HG02571 (cell line): Measurements from ENCODE around the gene TRIM3.

Source experiments
- ATAC-seq: cut with Tn5 transposase; IDR thresholded peaks from one replicate; pipeline ENCODE4 v1.9.1; 2021; ENCODE audit warnings: mild to moderate bottlenecking, moderate library complexity; ENCODE audit not compliant: unreplicated experiment

Gene TRIM3

GRCh38 chr11:6442441-6442840, 31.3 kb downstream of the TRIM3 start:
- no peak for ATAC-seq

DNA sequence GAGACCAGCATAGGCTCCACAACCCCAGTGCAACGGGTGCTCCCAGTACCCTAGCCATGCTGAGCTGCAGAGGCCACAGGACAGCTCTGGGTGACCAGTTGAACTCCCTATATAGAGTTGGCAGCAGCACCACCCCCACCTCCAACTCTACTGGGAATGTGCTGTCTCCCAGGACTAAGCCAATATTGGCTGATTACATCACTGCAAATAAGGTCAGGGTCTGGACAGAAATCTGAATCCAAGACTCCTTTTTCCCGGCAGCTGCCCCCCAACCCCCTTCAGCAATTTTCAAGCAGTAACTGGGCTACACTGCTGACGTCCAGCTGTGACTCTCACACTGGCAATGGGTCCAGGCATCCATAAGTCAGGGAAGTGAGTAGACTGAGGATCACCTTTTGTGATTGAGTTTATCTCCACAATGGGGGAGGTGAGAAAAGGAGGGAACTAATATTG, 32.8 kb downstream of the TRIM3 start, which contains the start of gene HPX:
Gene HPX, minus strand, starts transcription at position 82 of the 453 bp plus-strand sequence. Its CDS starts 24 bp downstream, at position 58.
- no peak for ATAC-seq

DNA sequence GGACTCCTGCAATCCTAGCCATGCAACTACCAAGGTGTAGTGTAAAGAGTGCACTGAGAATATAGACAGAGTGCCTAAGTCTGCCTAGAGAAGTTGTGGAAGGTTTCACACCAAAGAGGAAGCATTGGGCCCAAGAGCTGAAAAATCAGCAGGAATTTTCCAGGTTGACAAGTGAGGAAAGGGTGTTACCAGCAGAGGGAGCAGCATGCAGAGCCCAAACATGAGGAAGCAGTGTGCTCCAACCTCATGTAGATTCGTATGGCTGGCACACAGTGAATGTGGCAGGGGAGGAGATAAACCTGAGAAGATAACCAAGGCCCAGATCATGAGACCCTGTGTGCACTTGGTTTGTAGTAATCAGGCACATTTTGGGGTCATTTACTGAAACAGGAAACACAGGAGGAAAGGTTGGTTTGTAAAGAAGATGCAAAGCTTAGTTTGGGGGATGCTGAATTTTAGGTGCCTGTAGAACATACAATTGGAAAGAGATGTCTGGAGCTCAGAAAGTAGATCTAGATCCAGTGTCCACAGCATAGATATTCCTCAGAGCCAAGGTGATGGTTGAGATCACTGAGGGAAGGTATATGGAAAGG, 34.7 kb downstream of the TRIM3 start:
- ATAC-seq: no peak

- no peak for ATAC-seq
Observed at GRCh38 chr11:6437993-6438392, 35.7 kb downstream of the TRIM3 start.

DNA sequence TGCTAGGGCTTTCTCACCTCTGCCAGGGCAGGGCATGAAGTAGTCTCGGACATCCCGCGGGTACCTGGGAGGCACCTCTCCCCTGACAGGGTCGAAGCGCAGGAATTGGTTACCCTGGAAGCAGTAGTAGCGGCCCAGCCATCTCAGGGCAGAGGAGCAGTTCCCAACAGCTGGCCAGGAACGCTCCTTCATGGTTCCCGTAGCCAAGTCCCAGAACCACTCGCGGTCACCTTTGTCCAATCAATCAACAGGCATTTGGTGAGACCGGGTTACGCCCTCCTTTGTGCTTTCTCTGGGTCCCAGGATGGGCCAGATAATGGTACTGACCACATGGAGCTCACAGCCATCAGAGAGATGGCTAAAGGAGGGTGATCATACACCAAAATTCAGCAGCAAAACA, 36.3 kb downstream of the TRIM3 start:
- ATAC-seq: no peak

DNA sequence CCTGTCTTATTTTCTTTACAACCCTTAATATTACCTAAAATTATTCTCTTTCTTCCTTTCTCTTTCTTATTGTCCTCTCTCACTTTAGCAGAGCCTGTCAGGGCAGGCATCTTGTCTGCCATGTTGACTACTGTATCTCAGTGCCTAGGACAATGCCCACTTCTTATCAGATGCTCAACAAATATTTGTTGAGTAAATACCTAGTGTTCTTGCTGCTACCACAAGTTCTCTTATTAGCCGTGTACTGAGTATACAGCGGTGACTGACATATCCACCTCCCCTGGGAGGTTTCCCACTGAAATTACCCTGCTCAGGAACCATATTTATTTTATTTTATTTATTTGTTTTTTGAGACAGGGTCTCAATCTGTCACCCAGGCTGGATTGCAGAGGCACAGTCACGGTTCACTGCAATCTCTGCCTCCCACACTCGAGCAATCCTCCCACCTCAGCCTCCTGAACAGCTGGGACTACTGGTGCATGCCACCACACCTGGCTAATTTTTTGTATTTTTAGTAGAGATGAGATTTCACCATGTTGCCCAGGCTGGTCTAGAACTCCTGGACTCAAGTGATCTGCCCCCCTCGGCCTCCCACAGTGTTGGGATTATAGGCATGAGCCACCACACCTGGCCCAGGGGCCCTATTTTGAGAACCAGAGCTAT, 39.6 kb downstream of the TRIM3 start:
- ATAC-seq: no peak

DNA sequence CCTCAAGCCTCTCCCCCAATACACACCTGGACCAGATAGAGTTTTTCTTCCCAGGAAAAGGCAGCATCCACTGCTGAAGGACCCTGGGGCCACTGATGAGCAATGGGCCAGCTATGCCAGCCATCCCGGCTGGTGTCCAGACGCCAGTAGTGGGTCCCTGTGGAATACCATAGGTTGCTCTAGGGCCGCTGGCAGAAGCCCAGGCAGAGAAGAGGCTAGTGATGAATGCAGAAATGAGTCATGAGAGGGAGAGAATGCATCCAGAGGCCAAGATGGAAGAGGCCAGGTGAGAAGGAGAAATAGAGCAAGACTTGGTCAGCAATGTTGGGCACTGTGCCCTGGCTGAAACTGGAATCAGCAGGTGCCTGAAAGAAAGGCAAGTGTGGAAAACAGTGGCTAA, 41.9 kb downstream of the TRIM3 start:
- ATAC-seq: no peak

DNA sequence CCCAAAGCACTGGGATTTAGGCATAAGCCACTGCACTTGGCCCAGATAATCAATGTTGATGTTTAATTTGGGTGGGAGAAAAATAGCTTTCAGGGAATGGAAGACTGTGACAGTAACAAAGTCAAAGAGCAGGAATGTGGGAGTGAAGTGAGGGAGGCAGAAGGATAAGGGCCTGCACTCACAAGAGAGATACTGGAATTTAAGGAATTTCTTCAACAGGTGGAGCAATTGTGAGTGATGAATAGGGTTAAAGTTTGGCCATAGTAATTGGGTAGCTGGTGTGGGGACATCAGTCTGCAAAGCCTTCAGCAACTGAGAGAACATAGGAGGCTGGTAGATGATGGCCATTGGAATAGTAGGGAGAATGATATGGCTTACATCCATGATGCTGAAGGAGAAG, 46.2 kb downstream of the TRIM3 start:
- no peak for ATAC-seq

DNA sequence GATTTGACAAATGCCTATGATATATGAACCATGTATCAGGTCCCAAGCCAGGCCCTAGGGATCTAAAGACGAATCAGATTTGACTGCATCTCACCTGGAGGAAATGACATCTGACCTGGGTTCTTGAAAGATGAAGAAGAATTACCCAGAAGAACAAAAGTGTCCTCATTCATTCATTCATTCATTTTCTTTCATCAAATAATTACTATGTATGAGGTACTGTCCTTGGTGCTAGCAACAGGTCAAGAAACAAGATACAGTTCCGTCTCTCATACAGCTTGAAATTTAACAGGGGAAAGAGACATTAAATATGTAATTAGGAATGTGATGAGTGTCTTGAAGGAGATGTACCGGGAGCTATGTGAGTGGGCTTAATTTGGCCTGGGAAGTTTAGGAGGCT, 53.1 kb downstream of the TRIM3 start:
- no peak for ATAC-seq

GRCh38 chr11:6419009-6419631, 54.6 kb downstream of the TRIM3 start, which contains the start of gene APBB1:
Gene APBB1, minus strand, starts transcription at chr11:6419094. Its CDS starts 7,747 bp downstream, at chr11:6411347.
- peak; percentile 39 for ATAC-seq

- peak; percentile 35 for ATAC-seq
Observed at GRCh38 chr11:6418557-6419008, 55.2 kb downstream of the TRIM3 start.

- ATAC-seq: no peak
Observed at GRCh38 chr11:6417907-6418556, 55.7 kb downstream of the TRIM3 start.

GRCh38 chr11:6415797-6416196, 57.9 kb downstream of the TRIM3 start:
- no peak for ATAC-seq

DNA sequence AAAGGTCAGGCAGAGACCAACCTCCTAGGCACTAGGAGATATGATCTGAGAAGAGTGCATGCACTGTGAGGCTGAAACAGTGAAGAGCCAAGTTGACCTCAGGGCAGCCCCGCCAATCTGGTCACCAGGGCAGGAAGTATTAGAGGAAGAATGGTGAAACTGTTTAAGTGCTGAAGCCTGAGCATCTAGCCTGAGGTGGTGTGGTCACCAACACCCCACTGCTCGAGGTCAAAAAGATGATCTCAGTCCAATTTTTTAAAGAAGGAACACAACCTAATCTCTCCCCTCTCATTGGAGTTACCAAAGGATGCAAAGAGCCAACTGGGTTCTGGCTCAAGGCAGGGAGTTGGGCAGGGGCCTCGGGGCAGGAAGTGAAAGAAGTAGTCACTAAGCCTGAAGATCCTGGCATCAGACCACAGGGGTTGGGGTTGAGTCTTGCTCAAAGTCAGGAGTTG, 58.8 kb downstream of the TRIM3 start:
- no peak for ATAC-seq

GRCh38 chr11:6413791-6414201, 59.9 kb downstream of the TRIM3 start:
- no peak for ATAC-seq

GRCh38 chr11:6411594-6412031, 62.1 kb downstream of the TRIM3 start:
- ATAC-seq: no peak

DNA sequence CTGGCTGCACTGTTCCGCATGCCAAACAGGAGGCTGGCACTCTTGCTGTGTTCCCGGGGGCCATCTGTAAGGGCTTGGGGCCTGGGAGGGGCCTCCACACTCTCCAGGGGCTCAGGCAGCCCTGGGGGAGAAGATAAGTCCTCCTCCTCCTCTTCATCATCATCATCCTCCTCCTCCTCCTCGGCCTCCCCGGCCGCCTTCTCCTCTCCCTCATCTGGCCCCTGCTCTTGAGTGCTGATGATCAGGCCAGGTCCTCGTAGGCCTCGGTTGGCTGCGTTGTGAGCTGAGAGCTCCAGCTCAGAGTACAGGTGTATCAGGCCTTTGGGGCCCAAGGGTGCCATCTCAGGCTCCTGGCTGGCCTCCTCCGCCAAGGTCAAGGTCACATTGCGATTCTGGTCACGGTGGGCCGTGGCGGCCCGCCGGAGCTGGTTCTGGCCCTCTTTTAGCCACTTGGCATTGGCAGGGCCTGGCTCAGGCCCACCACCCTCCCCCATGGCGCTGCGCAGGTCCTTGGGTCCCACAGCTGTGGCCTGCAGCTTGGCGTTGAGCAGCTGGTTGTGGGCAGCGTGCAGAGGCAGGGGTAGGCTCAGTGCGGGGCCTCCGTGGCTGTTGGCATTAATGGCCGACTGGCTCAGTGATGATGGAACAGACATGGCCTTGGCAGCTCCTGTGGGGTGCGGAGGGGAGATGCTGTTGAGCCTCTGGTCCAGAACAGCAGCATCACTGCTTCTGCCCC, 62.9 kb downstream of the TRIM3 start:
- ATAC-seq: no peak

- no peak for ATAC-seq
Observed at GRCh38 chr11:6406370-6406769, 67.4 kb downstream of the TRIM3 start.

DNA sequence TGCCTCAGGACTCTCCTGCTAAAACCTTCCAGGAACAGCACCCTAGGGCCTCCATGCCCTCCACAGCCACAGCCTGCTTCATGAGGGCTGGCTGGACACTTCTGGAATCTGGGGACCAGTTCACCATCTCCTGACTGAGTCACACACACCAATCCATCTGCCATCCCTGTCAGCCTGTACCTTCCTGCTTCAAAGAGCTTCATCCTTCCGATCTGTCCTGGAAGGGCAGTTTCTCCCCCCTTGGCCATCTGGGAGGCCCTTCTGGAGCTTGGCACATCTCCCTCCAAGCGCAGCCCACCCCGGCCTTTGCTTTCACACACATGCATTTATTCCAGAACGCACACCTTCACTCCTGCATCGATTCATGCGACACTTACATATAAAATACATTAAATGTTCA, 67.9 kb downstream of the TRIM3 start:
- no peak for ATAC-seq

- no peak for ATAC-seq
Observed at GRCh38 chr11:6405052-6405667, 68.6 kb downstream of the TRIM3 start.
